GM18526 (cell line): ENCODE data around the gene SH2D3A.

Experiments used
- POLR2A ChIP-seq: IDR thresholded peaks from 3 replicates; pipeline ENCODE4 v1.6.1; 2011; ENCODE audit not compliant: insufficient read length; ENCODE audit errors: extremely low read depth

SH2D3A gene

DNA sequence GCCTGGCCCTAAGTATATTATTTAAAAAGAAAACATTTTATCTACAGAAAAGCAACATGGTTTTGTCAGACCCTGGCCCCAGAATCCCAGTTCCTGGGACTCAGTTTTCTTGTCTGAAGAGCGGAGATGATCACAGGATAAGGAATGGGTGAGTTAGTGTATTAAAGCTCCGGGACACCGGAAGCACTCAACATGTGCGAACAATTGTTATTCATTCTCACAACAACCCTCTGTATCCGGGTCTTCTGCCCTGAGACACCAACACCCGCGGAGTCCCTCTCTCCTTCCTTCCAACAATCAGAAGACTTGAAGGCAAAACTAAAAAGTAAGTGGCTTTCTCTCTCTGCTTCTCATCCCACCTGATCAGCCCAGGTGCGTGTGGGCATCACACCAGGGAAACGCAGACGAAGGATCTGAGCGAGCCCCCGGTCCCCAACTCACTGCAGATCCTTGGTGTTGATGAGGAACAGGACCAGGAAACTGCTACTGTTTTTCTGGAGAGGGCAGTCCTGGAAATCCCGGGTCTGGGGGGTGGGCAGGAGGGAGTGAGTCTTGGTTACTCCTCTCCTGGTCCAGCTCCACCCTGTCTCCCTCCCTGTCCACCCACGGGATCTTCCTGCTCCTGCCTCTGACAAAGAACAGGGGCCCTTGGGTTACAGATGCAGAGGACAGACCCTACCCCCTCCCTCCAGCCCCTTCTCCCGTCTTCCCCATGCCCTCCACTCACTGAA lies 31.9 kb downstream of the SH2D3A start:
- TF ChIP-seq POLR2A, result no peak

GRCh38 chr19:6734096-6734696 lies 33.0 kb downstream of the SH2D3A start:
- TF ChIP-seq POLR2A, result no peak

- TF ChIP-seq POLR2A, result no peak
These were observed 33.7 kb downstream of the SH2D3A start for GRCh38 chr19:6733338-6734095.

DNA sequence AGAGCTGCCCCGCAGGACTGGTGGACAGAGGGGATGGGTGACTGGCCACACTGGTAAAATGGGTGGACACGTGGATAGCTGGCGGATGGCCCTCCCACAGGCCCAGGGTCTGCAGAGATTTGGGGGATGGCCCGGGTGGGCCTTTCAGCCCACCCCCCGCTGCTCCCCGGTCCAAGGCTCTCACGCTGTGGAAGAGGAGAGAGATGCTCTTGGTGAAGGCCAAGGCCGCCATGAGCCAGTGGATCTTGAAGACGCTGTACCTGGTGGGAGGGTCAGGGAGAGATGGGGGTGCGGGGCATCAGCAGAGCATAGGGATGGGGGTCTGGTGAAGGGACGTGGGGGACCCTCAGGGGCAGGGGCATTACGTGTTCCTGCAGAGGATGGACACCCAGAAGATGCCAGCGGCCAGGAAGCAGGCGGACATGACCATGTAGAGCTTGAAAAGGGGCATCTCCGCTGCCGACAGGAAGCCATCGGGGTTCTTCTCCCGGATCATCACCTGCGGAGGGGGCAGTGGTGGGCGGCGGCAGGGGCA lies 34.4 kb downstream of the SH2D3A start:
- TF ChIP-seq POLR2A, result no peak

- no peak for TF ChIP-seq POLR2A
These were observed 35.4 kb downstream of the SH2D3A start for GRCh38 chr19:6731822-6732221.

DNA sequence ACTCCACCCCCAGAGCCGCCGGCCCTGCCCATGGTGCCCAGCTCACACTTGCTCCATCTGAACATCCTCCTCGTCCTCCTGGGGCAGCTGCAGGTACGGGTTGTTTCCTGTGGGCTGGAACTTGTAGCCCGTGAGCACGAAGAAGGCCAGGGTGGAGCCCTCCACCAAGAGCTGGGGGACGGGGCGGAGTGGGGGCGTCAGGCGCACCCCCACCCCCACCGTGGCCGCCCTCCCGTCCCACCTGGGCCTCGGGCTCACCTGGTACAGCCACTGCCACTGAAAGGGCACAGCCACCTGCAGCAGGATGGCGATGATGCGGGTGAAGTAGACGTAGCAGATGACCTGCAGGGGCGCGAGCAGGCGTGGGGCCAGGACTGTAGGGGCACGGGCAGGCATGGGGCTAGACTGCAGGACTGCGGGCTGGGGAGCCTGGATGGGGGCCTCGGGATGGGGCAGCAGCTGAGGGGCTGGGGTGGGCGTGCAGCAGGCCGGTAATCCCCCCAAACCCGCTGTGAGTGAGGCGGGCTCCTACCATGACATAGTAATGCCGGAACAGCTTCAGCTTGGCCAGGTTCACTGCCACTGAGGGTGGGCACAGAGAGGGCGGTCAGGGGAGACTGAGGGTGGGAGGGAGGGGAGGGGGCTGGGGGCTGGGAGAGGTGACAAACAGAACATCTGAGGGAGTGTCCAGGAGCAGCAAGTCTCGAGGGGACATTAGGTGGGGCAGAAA lies 36.1 kb downstream of the SH2D3A start:
- no peak for TF ChIP-seq POLR2A

DNA sequence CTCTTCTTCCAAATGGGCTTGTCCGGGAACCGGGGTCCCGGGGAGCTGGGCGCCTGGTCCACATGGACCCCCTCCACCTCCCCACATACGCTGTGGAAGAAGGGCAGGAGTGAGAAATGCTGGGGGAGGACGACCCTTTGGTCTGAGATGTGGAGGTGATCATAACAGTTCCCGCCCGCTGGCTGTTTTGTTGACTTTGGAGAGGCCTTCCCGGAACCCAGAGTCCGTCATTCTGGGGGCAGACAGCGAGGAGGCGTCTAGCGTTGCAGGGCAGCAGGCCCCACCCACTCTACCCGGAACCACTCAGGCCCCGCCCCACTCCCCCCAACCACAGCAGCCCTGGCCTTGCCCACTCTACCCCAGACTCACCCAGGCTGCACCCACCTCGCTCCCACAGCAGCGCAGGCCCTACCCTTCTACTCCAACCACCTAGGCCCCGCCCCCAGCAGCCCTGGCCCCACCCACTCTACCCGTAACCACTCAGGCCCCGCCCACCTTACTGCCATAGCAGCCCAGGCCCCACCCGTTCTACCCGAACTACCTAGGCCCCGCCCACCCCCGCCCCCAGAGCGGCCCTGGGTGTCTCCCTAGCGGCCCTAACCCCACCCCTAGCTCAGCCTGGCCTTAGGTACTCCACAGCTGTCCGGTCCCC lies 37.0 kb downstream of the SH2D3A start:
- TF ChIP-seq POLR2A, result no peak

DNA sequence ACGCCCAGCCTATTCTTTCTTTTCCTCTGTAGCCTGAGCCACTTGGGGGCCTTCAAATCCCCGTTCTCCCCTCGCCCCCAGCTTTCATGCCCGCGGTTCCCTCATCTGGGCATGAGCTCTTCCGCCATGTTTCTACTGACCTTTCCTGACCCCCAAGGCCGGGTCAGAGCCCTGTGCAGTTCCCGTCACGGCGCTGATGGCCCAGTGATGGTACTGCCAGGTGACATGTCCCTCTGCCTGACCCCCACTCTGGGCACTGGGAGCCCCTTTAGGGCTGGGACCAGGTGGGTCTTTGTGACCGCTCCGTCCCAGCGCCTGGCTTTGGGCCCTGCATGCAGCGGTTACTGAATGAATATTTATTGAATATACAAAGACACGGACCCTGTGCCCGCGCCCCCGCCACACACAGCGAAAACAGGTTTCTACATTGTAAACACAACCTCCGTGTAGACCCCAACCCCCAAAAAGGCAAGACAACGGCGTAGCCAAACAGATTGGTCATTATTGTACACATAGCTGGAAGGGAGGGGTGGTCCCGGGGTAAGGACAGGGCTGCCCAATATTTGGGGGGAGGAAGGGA lies 37.6 kb downstream of the SH2D3A start:
- TF ChIP-seq POLR2A, result no peak

DNA sequence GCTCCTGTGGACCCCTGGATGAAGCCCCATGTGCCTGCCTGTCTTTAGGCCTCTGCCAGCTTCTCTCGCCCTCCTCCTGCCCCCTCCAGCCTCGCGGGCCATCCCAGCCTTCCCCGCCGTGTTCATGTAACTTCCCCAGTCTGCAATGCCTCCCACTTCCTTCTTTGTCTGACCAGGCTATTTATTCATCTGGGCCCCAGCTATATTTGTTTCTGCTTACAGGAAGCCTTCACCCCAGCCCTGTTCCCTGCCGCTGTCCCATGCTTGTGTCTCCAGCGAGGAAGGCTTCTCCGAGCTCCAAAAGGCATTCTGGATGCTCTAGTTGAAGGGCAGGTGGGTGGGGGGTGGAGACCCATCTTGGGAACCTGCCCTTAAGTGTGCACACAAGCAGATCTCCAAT lies 38.9 kb downstream of the SH2D3A start:
- no peak for TF ChIP-seq POLR2A

- TF ChIP-seq POLR2A, result no peak
These were observed 41.6 kb downstream of the SH2D3A start for GRCh38 chr19:6725513-6726231.

GRCh38 chr19:6724631-6725492 lies 42.4 kb downstream of the SH2D3A start:
- TF ChIP-seq POLR2A, result no peak

- TF ChIP-seq POLR2A, result no peak
These were observed 43.5 kb downstream of the SH2D3A start for GRCh38 chr19:6723738-6724137.

GRCh38 chr19:6723108-6723618 lies 44.1 kb downstream of the SH2D3A start:
- TF ChIP-seq POLR2A, result no peak
